T47D (cell line): ENCODE results near the gene PCSK5.

Source experiments
- DNase-seq, 2 experiments: peaks; one replicate each; pipeline versions ENCODE4 v3.0.0 to v3.0.0-alpha.2; 2011 to 2012; ENCODE audit warnings: low read depth in 1 of 2, low spot score in 1 of 2
- JUND ChIP-seq: IDR thresholded peaks from 2 replicates; pipeline ENCODE4 v1.6.1; 2012; ENCODE audit warnings: low read depth
- in situ Hi-C: cut with HindIII; loops from 2 replicates; pipeline ENCODE4 v1.10.0; 2016; ENCODE audit warnings: low sequenced_read_pairs, low pct_unique_long_range_greater_than_20kb

Gene PCSK5

GRCh38 chr9:76099516-76099915 is 209.0 kb downstream of the PCSK5 start:
- in situ Hi-C loops, result no loop called here
- TF ChIP-seq JUND, result no peak
- DNase-seq, result no peak

GRCh38 chr9:76101075-76101474 is 210.6 kb downstream of the PCSK5 start:
- no peak for TF ChIP-seq JUND
- no peak for DNase-seq
- in situ Hi-C loops, result no loop called here

GRCh38 chr9:76101491-76101890 is 211.0 kb downstream of the PCSK5 start:
- in situ Hi-C loops, result no loop called here
- no peak for TF ChIP-seq JUND
- no peak for DNase-seq

- in situ Hi-C loops, result no loop called here
- no peak for TF ChIP-seq JUND
- DNase-seq, result no peak
Measured at GRCh38 chr9:76101947-76102346, 211.5 kb downstream of the PCSK5 start.

GRCh38 chr9:76103531-76104315 is 213.2 kb downstream of the PCSK5 start:
- in situ Hi-C loops, result no loop called here
- DNase-seq, result no peak
- no peak for TF ChIP-seq JUND

GRCh38 chr9:76107482-76107881 is 217.0 kb downstream of the PCSK5 start:
- in situ Hi-C loops, result no loop called here
- DNase-seq, result no peak
- TF ChIP-seq JUND, result no peak

GRCh38 chr9:76109953-76110352 is 219.5 kb downstream of the PCSK5 start:
- no peak for TF ChIP-seq JUND
- no peak for DNase-seq
- in situ Hi-C loops, result no loop called here

- in situ Hi-C loops, result no loop called here
- no peak for DNase-seq
- TF ChIP-seq JUND, result no peak
Measured at GRCh38 chr9:76112151-76112550, 221.7 kb downstream of the PCSK5 start.

GRCh38 chr9:76114144-76114543 is 223.7 kb downstream of the PCSK5 start:
- DNase-seq, result no peak
- no peak for TF ChIP-seq JUND
- in situ Hi-C loops, result no loop called here

GRCh38 chr9:76115396-76115795 is 224.9 kb downstream of the PCSK5 start:
- in situ Hi-C loops, result no loop called here
- no peak for TF ChIP-seq JUND
- DNase-seq, result no peak

GRCh38 chr9:76115982-76116646 is 225.6 kb downstream of the PCSK5 start:
- no peak for DNase-seq
- in situ Hi-C loops, result no loop called here
- TF ChIP-seq JUND, result no peak

GRCh38 chr9:76116913-76117312 is 226.4 kb downstream of the PCSK5 start:
- no peak for DNase-seq
- no peak for TF ChIP-seq JUND
- in situ Hi-C loops, result no loop called here

GRCh38 chr9:76127637-76128036 is 237.2 kb downstream of the PCSK5 start:
- no peak for TF ChIP-seq JUND
- DNase-seq, result no peak
- in situ Hi-C loops, result no loop called here
